NCI-H2107 treated with DMSO at 0.1 percent for 48 hours (cell line): ENCODE measurements around the gene A1CF.
"Not testable (repeated sequence)": the region's sequence is repeated elsewhere in the genome, so short reads cannot be mapped to it uniquely, and the experiment has no call there.

ENCODE experiments used
- DNase-seq: peaks from one replicate; lab custom pipeline; 2025; ENCODE audit not compliant: unreplicated experiment; lab: John Stamatoyannopoulos, UW

Gene A1CF

DNA sequence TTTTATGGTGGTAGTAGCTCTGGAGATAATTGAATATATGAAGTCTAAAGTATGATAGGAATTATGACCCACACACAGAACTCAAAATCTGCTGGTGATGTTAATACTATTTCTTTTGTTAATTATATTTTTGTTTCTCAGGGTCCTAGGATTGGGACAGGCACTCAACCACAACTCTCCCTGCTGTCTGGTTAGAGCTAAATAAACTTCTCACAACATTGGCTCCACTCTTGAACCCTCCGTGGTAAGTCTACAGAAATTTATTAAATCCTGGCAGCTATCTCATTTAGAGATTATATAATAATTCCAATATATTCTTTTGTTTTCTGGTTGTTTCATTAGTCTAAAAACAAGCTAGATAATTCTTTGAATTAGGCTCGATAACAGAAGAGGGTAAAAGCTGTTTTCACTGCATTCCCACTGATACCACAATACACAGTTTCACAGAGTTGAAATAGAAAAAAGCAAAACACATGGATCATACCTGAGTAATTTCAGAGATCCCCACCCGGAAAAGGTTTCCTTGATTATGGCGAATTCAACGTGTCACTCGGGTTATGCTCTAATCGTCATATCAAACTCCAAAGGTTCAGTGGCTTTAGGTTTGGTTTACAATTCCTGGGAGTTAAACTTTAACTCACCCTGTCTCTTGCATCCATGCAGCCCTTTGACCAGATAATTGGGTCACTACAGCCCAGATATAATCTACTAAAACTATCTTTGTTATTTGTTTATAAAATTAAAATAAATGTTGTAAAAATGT is at the start of gene A1CF:
TSS of gene A1CF (minus strand) at position 531 of the 763 bp plus-strand sequence. CDS start 25,687 bp downstream, outside the sequence.
- no peak for DNase-seq

DNA sequence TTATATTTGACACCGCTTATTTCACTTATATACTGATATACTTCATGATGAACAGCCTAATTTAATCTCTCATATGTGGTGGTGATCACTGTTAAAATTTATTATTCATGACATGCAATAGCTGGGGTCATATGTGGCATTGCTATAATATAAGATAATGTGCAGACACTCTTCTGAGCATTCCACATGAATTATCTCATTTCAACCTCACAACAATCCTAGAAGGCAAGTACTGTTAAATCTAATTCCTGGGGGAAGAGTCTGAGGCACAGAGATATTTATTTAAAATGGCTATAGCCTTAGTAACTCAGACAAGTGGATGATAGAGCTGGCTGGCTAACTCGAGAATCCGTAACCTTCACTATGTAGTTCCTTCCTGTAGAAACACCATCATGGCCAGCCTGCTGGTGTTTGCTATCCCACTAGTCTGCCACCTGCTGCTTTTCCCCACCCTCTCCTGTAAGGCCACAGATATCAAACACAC is 46.6 kb upstream of the A1CF start:
- no peak for DNase-seq

DNA sequence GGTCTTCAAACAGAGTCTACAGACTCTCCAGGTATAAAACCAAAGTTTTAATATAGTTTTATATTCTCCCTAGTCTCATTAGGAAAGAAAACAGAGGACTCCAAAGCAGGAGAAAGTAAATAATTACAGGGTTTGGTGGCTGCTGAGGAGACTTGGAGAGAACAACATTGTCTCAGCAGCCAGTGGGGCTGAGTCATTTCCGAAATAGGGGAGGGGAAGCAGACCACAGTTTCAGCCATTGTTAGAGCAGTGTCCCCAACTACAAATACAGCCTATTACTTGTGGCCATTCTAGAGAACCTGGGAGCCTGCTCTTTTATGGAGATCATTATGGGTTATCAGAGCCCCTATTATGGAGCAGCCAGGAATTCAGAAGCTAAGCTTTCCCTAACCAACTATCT is 44.2 kb upstream of the A1CF start:
- DNase-seq: no peak

DNA sequence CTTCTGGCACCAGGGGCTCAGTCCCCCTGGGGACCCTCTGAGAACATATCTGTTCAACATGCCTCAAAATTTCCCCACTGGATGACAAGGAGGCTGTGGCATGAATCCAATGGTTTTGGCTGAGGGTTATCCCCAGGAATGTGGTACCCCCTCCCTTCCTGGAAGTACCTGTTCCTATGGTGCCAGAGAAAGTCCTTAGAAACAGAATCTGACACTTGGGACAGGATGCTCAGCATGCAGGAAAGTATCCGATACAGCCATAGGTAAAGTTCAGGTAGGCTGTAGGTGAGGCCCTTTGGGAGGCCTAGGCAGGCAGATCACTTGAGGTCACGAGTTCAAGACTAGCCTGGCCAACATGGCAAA is 42.7 kb upstream of the A1CF start:
- no peak for DNase-seq

DNA sequence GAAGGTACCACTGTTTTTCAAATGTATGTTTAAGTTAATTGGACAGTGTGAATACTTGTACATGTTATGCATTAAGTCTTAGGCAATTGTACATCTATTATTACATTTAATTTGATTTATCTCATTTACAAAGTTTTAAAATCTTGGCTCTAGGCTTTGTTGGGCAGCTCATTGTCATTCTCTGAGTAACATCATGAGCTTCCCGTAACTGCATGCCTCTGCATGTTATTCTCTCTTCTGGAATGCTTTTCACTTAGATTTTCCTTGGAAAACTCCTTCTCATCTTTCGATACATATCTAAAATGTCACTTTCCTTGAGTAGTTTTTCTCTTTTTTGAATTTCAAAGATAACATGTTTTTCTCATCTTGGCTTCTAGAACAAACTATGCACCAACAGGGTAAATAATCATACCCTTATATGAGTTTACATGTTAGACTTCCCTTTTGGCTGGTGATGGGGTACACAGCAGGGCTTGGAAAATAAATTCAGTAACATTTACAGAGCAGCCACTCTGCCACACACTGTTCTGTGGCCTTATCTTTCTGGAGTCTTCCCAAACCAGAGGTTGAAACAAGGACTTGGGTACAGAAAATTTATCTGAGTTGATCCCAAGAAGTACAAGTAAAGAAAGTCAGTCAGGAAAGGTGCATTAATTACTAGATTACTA is 42.2 kb upstream of the A1CF start:
- DNase-seq: no peak

DNA sequence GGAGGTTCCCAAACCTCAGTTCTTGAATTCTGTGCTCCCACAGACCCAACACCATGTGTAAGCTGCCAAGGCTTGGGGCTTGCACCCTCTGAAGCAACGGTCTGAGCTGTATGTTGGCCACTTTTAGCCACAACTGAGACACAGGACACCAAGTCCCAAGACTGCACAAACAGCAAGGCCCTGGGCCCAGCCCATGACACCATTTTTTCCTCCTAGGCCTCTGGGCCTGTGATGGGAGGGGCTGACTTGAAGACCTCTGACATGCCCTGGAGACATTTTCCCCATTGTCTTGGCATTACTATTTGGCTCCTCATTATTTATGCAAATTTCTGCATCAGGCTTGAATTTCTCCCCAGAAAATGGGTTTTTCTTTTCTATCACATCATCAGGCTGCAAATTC is 38.0 kb upstream of the A1CF start:
- not testable (repeated sequence) for DNase-seq

DNA sequence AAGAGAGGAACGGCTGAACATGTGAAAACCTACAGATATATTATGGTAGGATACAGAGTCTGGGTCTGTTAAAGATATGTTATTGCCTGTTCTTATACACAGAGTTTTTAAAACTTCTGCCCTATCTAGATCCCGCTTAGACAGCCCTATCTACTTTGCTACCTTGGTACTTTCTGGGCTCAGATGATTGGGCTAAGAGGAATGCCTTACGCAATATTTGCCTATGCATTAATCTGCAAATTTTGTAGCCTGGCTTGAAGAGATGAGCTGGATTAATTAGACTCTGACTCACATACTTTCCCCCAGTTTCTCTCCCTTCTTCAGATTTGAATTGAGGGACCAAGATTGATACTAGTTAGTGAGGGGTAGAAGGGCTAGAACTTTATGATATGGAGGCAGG is 33.6 kb upstream of the A1CF start:
- no peak for DNase-seq

DNA sequence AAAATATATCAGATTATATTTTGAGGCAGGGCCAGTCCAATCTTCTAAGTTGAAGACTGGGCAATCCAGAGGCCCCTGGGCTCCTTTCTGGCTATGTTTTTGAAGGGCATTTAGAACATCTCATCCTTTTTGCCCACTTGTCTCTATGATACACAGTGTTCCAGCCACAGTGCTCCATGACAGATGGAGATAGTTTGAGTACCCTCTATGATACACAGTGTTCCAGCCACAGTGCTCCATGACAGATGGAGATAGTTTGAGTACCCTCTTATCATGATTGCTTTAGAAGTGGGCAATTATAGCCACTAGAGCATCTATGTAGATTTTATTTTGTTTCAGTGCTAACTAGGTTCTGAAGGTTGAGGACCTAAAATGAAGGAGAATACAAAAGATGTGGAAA is 33.1 kb upstream of the A1CF start:
- no peak for DNase-seq

- DNase-seq: no peak
These were observed 32.1 kb upstream of the A1CF start for GRCh38 chr10:50917486-50917885.

DNA sequence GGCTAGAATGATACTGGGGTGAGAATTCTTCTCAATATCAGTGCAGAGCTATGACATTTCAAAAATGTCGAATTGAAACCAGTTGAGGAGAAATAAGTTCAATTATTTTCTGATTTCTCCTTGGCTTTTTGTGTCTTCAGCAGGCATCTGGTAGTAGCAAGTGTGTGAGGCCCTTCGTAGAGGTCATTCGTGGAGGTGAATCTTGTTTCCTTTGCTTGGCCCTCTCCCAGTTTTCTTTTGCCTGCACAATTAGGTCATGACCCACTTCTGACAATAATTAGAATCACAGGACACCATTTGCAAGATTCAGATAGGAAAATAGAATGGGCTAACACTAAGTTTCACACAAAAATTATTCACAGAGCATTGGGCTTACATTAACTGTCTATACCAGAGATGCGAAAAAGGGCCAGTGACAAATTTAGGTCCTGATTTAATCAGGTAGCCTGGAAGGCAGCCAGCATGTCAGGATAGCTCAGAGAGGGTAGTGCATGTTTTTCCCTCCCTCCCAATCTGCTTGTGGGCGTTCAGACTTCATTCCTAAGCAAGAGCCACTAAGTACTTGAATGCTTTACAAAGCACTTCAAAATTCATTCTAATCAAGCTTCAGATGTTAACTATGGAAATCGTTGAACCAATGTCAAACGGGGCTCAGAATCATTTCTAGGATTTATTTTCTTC is 24.0 kb upstream of the A1CF start:
- no peak for DNase-seq

DNA sequence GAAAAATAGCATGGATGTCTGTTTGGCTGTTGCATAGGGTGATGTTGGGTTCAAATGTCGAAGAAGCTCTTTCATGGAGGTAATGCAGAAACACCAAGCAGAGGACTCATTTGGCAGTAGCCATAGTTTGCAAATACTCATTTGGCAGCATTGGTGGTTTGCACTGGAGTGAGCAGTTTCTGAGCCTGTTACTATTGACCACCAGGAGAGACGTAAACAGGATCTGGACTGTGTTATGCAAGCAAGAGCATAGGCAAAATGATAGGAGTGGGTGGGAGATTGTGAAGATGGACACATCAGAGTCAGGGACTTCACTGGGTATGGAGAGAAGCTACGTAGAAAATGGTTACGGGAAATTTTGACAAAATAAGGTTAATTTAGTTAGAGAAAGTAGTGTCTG is 22.9 kb upstream of the A1CF start:
- DNase-seq: no peak

DNA sequence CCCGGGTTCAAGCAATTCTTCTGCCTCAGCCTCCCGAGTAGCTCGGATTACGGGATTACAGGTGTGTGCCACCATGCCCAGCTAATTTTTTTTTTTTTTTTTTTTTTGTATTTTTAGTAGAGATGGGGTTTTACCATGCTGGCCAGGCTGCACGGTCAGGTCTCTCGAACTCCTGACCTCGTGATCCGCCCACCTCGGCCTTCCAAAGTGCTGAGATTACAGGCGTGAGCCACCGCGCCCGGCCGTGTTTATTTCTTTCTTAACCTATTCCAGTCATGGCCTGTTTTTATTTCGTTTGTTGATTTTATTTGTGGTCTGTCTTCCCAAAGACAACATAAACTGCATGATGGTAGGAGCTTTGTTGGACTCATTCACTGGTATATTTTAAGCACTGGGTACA is 20.4 kb upstream of the A1CF start:
- DNase-seq: not testable (repeated sequence)

GRCh38 chr10:50896721-50897120 is 11.3 kb upstream of the A1CF start:
- no peak for DNase-seq

- DNase-seq: no peak
These were observed 8.9 kb upstream of the A1CF start for GRCh38 chr10:50894312-50894711.

DNA sequence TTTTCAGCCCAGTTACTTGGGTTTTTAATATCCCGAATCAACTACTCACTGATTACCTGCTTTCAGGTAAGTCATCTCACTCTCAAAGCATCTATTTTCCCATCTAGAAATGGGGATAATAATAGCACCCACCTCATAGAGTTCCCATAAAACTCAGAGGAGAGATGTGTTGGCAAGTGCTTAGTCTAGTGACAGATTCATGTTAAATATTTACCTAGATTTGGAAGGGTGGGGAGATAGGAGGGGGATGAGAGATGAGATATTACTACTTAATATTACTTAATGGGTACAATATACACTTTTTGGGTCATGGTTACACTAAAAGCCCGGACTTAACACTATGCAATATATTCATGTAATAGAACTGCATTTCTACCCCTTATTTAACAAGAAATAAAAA is 7.0 kb upstream of the A1CF start:
- no peak for DNase-seq

DNA sequence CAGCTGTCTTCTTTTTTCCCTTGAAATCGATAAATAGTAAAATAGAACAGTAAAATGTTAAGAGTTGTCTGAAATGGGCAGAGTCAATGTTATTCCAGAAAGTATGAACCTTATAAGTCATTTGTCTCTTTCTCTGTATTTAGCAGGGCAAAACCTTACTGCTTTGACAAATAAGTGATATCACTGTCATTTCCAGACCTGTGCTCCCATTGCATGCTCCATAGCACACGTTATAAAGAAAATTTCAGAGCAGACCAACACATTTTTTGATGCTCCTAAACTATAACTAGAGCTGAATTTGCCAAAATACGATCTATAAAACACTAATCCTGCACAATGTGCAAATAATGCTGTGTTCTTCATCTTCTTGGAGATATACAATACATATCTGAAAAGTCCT is 1.1 kb downstream of the A1CF start:
- DNase-seq: no peak

DNA sequence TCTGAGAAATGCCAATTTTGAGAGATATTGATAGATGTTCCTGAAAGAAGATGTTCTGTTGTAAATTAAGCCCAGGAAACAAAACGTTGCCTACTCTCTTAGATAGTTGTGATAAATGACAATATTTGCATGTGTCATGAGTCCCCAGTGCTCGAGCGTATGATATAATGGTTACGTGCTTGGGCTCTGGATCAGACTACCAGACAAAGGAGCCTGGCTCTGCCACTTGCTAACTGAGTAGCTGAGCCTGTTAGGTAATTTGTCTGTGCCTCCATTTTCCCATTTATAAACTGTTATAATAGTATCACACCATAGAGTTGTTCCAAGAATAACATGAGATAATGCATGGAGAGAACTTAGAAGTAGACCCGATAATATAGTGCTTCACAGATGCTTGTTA is 1.8 kb downstream of the A1CF start:
- DNase-seq: no peak

- no peak for DNase-seq
These were observed 2.9 kb downstream of the A1CF start for GRCh38 chr10:50882540-50882983.

DNA sequence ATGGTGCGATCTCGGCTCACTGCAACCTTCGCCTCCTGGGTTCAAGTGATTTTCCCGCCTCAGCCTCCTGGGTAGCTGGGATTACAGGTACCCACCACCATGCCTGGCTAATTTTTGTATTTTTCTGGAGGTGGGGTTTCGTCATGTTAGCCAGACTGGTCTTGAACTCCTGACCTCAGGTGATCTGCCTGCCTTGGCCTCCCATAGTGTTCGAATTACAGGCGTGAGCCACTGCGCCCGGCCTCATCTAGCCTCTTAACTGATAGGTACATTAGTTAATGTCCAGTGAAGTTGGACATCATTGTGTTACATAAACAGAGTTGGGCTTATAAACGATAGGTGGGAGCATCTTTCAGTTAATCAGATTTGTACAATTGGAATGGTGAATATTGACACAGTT is 4.4 kb downstream of the A1CF start:
- DNase-seq: not testable (repeated sequence)

DNA sequence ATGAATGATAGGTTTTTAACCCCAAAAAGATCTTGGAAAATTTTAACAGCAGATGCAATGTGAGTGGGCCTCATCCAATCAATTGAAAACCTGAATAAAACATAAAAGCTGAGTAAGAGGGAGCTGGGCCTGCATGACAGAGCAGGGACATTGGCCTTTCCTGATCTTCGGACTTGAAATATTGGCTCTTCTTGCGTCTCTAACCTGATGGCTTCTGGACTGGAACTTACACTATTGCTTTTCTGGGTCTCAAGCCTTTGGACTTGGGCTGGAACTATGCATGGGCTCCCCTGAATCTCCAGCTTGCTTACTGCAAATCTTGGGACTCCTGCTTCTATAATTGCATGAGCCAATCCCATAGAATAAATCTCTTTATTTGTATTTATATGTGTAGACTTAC is 9.0 kb downstream of the A1CF start:
- DNase-seq: no peak

DNA sequence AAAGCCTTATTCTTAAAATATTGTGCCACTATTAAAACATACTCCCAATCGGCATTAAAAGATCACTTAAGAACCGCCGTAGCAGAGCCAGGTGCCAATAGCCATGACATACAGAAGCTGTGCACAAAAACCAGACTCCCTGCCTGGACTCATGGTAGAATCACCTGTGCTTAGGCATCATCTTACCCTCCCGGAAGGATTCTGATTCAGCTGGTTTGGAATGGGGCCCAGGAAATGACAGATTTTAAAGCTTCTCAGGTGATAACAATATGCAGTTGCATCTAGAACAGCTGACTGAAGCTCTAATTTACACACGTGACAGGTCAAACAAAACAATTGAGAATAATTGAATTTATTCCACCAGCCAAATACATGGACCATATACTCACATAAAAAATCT is 10.7 kb downstream of the A1CF start:
- peak; percentile 15 for DNase-seq

DNA sequence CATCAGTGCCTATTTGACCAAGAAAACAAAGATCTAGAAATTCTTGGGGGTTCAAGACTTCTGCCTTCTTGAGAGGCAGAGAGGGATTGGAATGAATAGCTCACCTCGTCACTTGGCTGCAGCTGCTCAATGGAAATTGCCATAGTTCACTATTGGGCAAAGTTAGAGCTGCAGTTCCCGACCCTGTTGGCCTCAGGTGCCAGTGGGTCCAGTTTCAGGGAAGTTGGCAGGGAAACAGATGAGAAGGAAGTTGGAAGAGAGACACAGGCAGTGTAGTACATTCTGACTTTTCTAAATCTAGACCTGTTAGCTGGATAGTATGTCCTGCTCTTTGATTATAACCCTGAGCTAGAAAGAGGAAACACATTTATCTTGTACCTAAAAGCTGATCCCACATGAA is 19.1 kb downstream of the A1CF start:
- DNase-seq: no peak
